Smooth muscle cell (in vitro differentiated cells): ENCODE data around the gene DENND1C. TPM values are rescaled to one million over a fixed set of nuclear protein-coding genes. Genes with fewer than 3 reads are reported as not detected.
"Not testable (repeated sequence)": the region's sequence is repeated elsewhere in the genome, so short reads cannot be mapped to it uniquely, and the experiment has no call there.

Source experiments
- DNase-seq: peaks from one replicate; lab custom pipeline; 2025; ENCODE audit not compliant: unreplicated experiment; lab: John Stamatoyannopoulos, UW
- H2AFZ ChIP-seq: fragments of 200-600 bp; sonication (generic); 2 replicates; pipeline ENCODE4 v1.6.0; 2016; ENCODE audit warnings: antibody characterized with exemption, low read depth, mild to moderate bottlenecking
- H3F3A ChIP-seq: fragments of 200-600 bp; sonication (generic); 2 replicates; pipeline ENCODE4 v1.6.0; 2017; ENCODE audit warnings: antibody characterized with exemption, low read depth
- H3K27ac ChIP-seq: fragments of 200-600 bp; sonication (generic); 2 replicates; pipeline ENCODE4 v1.5.1; 2016; ENCODE audit warnings: low read depth, mild to moderate bottlenecking
- H3K27me3 ChIP-seq: fragments of 200-600 bp; sonication (generic); 2 replicates; pipeline ENCODE4 v1.6.1; 2016; ENCODE audit warnings: low read depth, mild to moderate bottlenecking
- H3K36me3 ChIP-seq: fragments of 200-600 bp; sonication (generic); 2 replicates; pipeline ENCODE4 v1.5.1; 2016; ENCODE audit warnings: low read depth
- H3K4me1 ChIP-seq: fragments of 200-600 bp; sonication (generic); 2 replicates; pipeline ENCODE4 v1.5.1; 2016; ENCODE audit warnings: low read depth
- H3K4me2 ChIP-seq: fragments of 200-600 bp; sonication (generic); 2 replicates; pipeline ENCODE4 v1.6.0; 2016; ENCODE audit warnings: mild to moderate bottlenecking
- H3K4me3 ChIP-seq: fragments of 200-600 bp; sonication (generic); 2 replicates; pipeline ENCODE4 v1.5.1; 2016; ENCODE audit warnings: mild to moderate bottlenecking
- H3K79me2 ChIP-seq: fragments of 200-600 bp; sonication (generic); 2 replicates; pipeline ENCODE4 v1.6.0; 2016; ENCODE audit warnings: low read depth, mild to moderate bottlenecking
- H3K9ac ChIP-seq: fragments of 200-600 bp; sonication (generic); 2 replicates; pipeline ENCODE4 v1.6.0; 2016; ENCODE audit warnings: low read depth
- H3K9me3 ChIP-seq: fragments of 200-600 bp; sonication (generic); replicated peaks from 2 replicates; pipeline ENCODE4 v1.5.1; 2016; ENCODE audit warnings: low read depth
- H4K20me1 ChIP-seq: fragments of 200-600 bp; sonication (generic); 2 replicates; pipeline ENCODE4 v1.6.0; 2016; ENCODE audit warnings: low read depth
- WGBS: methylation state at CpG from one replicate; pipeline ENCODE4 v1.1.7; 2016; ENCODE audit warnings: low lambda C conversion rate; 5-methylcytosine and 5-hydroxymethylcytosine counted together
- polyA plus RNA-seq: library from polyadenylated mRNA; unstranded; fragments of >200 nt; fragmentation: Nextera tagmentation; extraction: Ambion mirVana; gene quantifications from 2 replicates; pipeline ENCODE4 v1.2.1, GENCODE V29; 2016
- total RNA-seq: library from RNA; depleted of rRNA; stranded (reverse); fragments of >200 nt; gene quantifications from 2 replicates; pipeline ENCODE4 v1.2.3, GENCODE V29; 2014
- TF ChIP-seq, protein P1 (sequence below): fragments of 200-600 bp; sonication (generic); IDR thresholded peaks from 2 replicates; pipeline ENCODE4 v1.5.1; 2017; ENCODE audit warnings: borderline replicate concordance, mild to moderate bottlenecking, antibody characterized with exemption; ENCODE audit not compliant: insufficient read depth, poor library complexity, severe bottlenecking

Gene DENND1C
- total and polyA plus RNA-seq, 2 experiments from 2014 or later: 0.67 TPM; not detected in 1

DNA sequence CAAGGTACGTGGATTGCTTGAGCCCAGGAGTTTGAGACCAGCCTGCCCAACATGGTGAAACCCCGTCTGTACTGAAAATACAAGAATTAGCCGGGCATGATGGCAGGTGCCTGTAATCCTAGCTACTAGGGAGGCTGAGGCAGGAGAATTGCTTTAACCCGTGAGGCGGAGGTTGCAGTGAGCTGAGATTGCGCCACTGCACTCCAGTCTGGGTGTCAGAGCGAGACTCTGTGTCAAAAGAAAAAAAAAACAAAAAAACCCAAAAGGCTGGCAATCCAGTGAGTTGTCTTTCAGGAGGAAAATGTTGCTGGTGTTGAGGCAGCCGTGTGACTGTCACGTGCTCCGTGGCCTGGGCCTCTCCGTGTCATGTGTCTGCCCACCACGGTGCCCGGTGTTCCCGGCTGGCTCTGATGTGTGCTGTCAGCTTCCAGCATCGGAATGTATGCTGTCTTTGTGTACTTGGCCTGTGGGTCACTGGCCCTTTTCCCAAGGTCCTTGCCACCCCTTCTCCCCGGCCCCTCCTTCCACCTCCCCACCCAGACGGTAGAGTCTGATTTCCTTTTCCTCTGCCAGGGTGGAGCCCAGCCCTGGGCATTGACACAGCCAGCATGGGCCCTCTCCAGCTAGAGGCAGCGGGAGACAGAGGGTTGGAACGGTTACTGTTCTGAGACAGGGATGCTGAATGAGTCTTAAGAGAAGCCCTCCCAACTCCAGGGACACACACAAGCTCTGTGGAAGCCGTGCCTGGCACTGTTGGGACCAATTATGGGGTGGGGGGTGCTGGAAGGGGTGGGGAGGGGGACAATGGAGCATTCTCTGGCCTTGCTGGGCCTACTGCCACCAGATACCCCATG, 27.8 kb upstream of the DENND1C start:
- Histone ChIP-seq H3K27me3 (no peaks in the 10 kb centered on the region), H3K4me1 (no peaks in the 10 kb centered on the region), H3K4me2 (no peak overlapping the region), H2AFZ (no peak overlapping the region), H3F3A (no peaks in the 10 kb centered on the region), H3K79me2 (no peaks in the 10 kb centered on the region), H3K9ac (no peak overlapping the region), H4K20me1 (no peaks in the 10 kb centered on the region), H3K9me3 (no peaks in the 10 kb centered on the region), H3K36me3 (no peaks in the 10 kb centered on the region), H3K27ac (no peak overlapping the region), H3K4me3 (no peak overlapping the region)
- TF ChIP-seq, protein P1, sequence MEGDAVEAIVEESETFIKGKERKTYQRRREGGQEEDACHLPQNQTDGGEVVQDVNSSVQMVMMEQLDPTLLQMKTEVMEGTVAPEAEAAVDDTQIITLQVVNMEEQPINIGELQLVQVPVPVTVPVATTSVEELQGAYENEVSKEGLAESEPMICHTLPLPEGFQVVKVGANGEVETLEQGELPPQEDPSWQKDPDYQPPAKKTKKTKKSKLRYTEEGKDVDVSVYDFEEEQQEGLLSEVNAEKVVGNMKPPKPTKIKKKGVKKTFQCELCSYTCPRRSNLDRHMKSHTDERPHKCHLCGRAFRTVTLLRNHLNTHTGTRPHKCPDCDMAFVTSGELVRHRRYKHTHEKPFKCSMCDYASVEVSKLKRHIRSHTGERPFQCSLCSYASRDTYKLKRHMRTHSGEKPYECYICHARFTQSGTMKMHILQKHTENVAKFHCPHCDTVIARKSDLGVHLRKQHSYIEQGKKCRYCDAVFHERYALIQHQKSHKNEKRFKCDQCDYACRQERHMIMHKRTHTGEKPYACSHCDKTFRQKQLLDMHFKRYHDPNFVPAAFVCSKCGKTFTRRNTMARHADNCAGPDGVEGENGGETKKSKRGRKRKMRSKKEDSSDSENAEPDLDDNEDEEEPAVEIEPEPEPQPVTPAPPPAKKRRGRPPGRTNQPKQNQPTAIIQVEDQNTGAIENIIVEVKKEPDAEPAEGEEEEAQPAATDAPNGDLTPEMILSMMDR: no peak
- no peak for DNase-seq
- WGBS: 92% methylated on average over 20 of the region's 20 CpGs

DNA sequence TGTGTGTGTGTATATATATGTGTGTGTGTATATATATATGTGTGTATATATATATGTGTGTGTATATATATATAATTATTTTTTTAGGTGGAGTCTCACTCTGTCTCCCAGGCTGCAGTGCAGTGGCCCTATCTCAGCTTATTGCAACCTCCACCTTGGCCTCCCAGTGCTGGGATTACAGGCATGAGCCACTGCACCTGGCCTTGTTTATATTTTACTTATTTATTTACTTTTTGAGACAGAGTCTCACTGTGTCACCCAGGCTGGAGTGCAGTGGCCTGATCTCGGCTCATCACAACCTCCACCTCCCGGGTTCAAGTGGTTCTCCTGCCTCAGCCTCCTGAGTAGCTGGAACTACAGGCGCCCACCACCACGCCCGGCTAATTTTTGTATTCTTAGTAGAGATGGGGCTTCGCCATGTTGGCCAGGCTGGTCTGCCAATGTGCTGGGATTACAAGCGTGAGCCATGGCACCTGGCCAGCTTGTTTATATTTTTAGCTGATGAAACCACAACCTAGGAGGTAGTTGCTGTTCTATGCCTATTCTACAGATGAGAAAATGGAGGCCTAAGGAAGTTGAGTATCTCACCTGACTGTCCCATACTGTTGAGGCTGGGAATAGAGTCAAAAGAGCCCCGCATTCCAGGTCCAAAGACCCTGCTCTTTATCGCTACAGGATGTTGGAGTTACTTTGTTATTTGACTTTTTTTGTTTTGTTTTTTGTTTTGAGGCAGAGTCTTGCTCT, 26.6 kb upstream of the DENND1C start:
- not testable (repeated sequence) for H2AFZ ChIP-seq, H3K79me2 ChIP-seq, H3K4me3 ChIP-seq, DNase-seq, H3K9me3 ChIP-seq, H3K36me3 ChIP-seq, H3K27ac ChIP-seq, H4K20me1 ChIP-seq, H3K27me3 ChIP-seq, H3K4me1 ChIP-seq, H3F3A ChIP-seq, H3K4me2 ChIP-seq, H3K9ac ChIP-seq
- 90% methylated on average over 9 of the region's 9 CpGs for WGBS

DNA sequence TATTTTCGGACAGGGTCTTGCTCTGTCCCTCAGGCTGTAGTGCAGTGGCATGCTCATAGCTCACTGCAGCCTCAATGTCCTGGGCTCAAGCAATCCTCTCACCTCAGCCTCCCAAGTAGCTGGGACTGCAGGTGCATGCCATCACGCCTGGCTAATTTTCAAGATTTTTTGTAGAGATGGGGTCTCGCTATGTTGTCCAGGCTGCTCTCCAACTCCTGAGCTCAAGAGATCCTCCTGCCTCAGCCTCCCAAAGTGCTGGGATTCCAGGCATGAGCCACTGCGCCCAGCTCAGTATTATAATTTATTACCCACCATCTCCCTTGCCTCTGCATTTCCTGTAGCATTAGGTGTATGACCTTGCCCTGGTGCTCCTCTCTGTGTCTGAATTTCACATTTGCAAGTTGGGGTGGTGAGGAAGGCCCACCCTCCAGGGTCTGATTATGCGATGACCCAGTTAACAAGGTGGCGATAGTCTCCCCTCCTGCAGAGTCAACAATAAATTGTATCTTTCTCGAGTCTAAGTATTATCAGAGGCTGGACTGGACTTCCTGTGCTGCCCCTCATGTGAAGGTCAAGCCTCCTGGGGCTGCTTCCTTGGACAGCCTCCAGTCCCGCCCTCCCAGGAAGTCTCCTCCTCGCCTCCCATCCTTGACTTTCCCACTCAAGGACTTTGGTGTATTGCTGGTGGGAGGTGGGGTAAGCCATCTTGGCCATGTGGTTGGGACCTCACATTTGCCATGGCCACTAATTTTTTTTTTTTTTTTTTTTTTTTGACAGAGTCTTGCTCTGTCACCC, 22.0 kb upstream of the DENND1C start:
- H3K9me3 ChIP-seq: no peaks in the 10 kb centered on the region
- H3K9ac ChIP-seq: no peak overlapping the region
- no peaks in the 10 kb centered on the region for H3K36me3 ChIP-seq
- H2AFZ ChIP-seq: no peak overlapping the region
- H3K4me2 ChIP-seq: no peak overlapping the region
- H3K4me3 ChIP-seq: no peak overlapping the region
- H4K20me1 ChIP-seq: no peaks in the 10 kb centered on the region
- TF ChIP-seq, protein P1: no peak
- peaks cover 49% of the 10 kb centered on the region for H3K27me3 ChIP-seq
- DNase-seq: no peak
- H3F3A ChIP-seq: no peaks in the 10 kb centered on the region
- H3K27ac ChIP-seq: no peak overlapping the region
- no peaks in the 10 kb centered on the region for H3K79me2 ChIP-seq
- H3K4me1 ChIP-seq: peaks cover 7% of the 10 kb centered on the region
- 93% methylated on average over 9 of the region's 9 CpGs for WGBS
